8988T (cell line): ENCODE results near the gene SRSF4.

Experiments
- DNase-seq: peaks from one replicate; pipeline ENCODE4 v3.0.0; 2011

SRSF4 gene

DNA sequence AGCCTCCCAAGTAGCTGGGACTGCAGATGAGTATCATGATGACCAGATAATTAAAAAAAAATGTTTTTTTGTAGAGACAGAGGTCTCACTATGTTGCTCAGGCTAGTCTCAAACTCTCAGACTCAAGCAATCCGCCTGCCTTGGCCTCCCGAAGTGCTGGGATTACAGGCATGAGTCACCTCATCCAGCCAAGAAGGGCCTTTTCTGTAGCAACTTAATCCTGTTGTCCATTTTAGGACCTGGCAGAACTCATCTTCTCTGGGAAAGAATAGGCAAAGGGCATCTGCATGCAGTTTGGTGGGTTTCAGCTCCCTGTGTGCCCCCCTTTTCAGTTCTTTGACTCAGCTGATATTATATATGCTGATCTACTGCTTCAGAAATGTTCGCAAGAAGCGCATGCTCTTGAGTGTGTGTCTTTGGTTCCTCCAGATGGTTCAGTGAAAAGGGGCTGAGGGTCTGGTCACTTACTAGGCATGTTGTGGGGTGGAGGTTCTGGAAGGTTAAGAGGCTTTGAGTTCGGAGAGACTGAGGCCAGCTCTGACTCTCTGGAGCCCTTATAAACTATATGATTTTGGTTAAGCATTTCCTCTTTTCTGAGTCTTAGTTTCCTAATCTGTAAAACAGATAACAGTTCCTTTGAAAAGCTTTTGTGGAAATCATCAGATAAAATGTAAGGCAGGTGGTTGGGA lies 19.4 kb upstream of the SRSF4 start:
- no peak for DNase-seq

DNA sequence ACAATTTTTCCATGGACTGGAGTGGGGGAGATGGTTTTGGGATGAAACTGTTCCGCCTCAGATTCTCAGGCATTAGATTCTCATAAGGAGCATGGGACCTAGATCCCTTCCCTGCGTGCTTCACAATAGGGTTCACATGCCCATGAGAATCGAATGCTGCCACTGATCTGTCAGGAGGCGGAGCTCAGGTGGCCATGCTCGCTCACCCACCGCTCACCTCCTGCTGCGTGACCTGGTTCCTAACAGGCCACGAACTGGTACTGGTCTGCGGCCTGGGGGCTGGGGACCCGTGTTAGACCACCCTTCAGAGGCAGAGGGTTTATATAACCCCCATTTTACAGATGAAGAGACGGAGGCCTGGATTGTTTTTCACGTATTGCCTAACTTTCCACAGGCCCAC lies 16.3 kb upstream of the SRSF4 start:
- no peak for DNase-seq

DNA sequence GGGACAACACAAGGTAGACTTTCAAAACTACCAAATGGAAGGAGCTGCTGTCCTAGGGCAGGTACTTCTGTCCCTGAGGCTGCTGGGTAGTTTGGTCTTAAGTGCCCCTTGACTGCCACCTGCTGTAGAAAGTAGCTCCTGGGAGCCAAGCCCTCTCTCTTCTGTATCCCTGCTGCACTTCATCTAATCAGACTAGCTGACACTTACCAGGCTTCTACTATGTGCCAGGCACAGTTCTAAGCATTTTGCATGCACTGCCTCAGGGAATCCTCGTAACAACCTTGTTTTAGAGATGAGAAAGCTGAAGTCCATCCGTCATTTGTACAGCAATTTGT lies 15.9 kb upstream of the SRSF4 start:
- DNase-seq: peak; percentile 40

DNA sequence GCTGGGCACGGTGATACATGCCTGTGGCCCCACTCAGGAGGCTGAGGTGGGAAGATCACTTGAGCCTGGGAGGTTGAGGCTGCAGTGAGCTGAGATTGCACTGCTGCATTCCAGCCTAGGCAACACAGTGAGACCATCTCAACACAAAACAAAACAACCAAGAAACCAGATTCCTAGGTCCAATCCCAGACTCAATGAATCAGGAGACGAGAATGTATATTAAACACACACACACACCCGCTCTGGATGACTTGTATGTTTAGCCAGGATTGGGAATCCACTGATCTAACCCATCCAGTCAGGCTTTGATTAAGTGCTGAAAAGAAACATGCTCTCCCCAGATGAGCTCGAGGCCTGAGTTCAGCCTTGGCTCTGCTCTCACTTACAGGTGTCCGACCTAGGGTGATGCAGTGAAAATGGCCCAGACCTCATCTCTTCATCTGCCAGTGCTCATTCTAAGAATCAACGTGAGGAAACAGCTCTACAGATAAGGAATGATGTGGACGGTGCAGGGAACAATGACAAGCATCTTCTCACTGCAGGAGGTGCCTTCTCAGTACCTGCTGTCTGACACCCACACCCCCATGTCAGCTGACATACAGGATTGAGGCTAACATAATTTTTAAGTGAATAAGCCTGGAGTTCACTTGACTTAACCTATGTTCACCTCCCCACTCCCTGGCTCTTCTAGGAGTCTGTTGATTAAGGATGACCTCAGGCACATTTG lies 15.3 kb upstream of the SRSF4 start:
- DNase-seq: no peak

DNA sequence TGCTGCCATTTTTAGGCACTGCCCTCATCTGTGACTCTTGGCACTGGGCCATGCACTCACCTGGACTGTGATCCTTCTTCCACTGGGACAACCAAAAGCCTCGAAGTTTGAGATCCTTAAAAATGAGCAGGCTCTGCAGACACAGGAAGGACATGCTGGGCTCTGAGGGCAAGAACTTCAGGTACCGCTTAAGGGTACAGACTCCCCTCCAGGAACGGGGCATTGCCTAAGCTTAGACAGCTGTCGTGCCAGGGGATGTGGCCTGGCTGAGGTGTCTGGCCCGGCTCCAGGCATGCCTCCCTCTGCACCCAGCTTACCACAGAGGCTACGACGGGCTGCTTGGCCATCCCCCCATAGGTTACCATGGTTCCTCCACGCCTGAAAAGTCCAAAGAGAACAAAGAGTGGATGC lies 14.2 kb upstream of the SRSF4 start:
- DNase-seq: no peak

DNA sequence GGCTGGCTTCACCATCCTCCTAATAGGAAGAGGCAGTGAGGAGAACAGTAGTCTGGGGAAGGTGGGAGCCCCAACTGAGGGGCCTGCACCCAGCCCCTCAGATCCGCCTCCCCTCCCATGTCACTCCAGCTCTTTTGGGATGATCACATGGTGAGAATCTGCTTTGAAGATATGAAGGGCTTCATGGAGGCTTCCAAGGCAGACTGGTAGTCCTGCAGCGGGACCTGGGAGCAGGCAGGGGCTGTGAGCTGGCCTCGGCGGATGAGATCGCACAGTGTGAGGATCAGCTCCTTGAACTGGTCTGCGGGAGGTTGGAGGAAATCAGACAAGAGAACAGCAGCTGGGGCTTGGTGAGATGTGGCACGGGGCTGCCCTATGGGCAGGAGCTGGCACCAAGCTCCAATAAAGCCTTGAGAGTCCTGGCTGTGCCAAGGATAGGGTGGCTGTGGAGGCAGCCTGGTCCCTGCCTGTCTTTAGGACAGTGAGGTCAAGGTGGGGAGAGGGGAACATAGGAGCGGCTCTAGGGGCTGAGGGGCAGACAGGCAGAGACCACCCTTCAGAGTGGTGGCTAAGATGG lies 12.3 kb upstream of the SRSF4 start:
- no peak for DNase-seq

DNA sequence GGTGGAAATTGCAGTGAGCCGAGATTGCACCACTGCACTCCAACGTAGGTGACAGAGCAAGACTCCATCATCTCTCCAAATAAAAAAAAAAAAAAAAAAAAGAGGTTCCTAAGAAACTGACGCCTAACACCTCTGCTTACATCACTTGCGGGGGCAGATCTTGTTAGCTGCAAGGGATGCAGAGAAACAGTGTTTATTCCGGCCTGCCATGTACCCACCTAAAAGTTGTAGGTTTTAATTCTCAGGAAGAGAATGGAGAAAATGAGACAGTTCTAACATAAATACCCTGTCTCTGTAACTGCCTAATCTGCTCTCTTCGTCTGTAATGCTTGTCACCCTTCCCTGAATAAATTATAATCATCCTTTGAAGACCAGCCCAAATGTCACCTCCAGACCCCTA lies 9.0 kb upstream of the SRSF4 start:
- DNase-seq: no peak

DNA sequence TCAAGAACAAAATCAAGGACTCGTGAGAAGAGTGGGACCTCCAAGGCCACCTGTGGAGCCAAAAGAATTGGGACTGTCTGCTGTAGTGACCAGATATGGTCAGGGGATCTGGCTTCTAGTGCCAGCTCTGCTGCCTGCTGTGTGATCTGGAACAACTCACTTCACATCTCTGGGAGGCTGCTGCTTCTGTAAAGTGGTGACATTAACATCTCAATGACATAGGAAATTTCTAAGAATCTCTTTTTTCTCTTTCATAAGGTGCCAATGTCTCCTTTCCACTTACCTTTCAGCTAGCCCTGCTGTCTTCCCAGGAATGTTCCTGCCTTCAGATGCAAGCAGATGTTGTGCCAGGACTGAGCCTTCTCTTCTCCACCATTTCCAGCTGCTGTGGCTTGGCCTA lies 5.0 kb upstream of the SRSF4 start:
- no peak for DNase-seq

DNA sequence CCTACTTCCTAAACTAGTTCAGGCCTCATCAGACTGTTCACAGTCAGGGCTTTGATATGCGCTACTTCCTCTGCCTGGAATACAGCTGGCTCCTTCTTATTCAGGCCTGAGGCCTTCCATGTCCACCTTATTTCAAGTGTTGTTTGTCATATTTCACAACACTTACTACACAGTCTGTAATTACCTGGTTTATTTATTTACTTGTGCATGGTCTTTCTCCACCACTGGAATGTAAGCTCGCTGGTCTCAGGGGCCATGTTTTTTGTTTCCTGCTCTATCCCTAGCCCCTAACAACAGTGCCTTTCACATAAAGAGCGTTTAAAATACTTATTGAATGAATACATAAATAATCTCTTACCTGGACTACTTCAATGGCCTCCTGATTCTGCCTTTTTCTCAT lies 4.6 kb upstream of the SRSF4 start:
- no peak for DNase-seq

DNA sequence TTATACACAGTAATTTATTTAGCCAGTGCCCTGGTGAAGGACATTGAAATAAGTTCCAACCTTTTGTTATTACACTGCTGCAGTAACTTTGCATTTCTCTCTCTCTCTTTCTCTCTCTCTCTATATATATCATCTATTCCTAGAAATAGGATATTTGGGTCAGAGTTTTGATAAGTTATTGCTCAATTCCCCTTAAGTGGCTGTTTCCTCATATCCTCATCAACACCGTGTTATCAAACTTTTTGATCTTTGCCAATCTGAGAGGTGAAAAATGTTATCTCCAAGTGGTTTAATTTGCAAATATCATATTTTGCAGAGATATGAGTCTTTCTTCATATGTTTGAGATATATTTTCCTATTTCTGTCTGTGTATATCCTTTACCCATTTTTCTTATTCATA lies 1.6 kb upstream of the SRSF4 start:
- DNase-seq: no peak

DNA sequence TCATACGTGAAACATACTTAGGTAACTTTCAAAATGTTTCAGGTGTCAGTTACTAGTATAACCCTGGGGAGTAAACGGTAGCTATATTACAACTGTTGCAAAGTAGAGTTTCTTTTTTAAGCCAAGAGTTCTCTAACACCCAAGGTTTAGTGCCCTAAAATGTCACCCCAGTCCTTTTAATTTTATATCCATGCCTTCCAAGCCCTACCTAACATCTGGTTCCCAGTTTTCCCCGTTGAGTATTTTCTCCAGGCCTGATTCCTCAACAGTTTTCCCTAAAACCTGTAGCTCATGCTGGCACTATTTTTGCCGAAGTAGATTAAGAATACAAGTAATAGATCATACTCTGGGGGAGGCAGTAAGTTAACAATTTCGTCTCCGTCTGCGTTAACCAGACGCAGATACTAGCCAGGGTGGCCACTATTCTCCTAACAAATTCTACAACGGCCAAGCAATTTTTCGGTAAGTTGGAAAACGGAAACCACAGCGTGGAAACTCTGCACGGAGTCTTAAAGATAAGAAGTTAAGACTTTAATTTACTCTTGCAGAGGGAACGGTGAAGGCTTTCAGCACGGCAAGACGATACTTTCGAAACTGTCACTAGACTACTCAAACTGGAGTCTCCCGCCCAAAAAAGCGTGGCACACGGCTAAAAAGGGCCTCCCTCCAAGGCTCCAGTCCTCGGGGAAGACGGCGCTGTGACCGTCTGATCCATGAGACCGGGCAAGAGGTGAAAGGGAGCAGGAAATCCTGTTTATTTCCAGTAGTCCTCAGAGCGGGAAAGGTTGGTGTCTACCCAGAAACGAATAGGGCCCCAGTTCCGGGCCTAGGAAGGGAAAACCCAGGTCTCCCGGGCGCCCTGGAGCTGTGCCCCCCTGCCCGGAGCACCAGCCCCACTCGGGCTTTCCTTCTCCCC lies 945 bp downstream of the SRSF4 start:
- DNase-seq: peak; percentile 19

DNA sequence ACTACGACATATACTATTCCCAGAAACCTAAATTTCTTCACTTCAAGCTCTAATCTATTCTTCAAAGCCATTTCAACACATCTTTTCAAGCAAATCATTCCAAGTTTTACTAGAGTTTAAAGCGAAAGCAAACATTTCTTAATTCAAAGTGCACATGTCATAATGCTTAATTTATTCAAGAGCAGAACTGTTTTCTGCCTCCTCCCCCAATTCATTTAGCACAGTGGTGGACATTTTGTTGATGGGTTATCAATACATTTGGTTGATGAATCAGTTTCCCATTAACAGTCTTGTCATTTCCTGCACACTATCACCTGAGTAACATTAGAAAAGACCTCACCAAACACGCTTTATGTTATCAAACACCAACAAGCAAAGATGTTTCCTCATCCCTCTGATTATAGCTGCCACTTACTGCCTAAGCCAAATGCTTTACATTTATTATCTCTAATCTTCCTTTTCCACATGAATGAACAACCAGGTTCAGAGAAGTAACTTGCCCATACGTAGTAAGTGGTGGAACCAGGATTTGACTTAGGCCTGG lies 2.0 kb downstream of the SRSF4 start:
- no peak for DNase-seq

DNA sequence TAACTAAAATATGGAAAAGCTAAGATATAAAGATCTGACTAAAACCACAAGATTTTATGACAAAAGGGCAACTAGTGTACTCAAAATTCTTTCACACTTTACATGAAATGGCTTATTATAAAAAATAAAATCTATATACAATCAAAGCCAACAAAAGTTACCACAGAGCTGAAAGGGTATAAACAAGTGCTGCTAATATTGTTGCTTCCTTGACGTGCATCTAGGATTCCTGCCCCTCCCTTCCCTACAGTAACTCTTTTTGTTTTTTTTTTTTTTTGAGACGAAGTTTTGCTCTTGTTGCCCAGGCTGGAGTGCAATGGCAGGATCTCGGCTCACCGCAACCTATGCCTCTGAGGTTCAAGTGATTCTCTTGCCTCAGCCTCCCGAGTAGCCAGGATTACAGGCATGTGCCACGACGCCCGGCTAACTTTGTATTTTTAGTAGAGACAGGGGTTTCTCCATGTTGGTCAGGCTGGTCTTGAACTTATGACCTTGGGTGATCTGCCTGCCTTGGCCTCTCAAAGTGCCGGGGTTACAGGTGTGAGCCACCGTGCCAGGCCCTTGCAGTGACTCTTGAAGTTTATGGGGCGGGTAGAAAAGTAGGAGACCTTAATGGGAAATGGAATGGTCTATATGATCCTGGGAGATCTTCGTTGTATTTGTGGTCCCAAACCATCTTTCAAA lies 4.5 kb downstream of the SRSF4 start:
- no peak for DNase-seq

DNA sequence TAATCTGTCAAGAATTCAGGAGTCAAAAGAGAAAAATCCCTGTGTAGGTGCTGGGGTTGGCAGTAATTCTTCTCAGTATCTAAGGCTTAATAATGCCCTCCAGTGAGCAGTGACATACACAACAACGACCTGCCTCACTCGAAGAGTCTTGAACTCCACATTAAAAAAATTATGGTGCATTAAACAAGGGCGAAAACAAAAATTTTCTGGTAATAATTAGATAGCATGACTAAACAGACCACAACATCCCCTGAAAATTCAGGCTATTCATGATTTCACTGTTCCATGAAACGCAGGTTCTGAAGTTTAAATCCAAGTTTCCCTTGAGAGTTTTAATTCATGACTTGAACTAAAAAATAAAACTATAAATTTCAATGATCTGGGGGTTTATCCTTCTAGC lies 5.1 kb downstream of the SRSF4 start:
- no peak for DNase-seq

DNA sequence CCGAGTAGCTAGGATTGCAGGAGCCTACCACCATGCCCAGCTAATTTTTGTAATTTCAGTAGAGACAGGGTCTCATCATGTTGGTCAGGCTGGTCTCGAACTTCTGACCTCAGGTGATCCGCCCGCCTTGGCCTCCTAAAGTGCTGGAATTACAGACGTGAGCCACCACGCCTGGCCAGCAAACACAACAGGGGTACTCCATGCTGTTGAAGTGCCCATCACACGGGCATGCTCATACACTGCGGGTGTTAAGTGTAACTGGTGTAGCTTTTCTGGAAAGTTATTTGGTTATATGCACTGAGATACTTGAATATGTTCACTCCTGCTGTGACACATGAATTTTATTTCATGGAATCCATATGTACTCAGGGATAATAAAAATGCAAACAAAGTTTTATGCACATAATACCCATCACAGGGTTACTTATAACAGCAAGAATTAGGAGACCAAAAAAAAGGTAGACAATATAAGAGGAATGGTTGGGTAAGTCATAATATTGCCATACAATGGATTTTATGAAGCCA lies 9.2 kb downstream of the SRSF4 start:
- DNase-seq: no peak

DNA sequence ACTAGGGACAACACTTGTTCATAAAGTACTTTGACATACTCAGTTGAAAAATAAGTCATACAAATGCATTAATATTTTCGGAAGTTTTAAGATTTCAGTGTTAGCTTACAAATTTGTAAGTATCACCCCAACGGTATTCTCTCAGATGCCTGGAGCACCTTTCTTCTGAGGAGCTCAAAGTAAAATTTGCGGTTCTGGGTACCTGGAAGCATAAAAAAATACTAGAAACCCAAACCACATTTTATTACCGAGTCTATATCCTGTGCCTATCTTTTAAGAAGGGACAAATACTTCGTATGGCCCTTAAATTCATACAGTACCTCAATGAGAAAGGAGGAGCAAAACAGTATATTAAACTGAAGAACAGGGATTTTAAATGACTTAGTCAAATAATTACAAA lies 10.2 kb downstream of the SRSF4 start:
- DNase-seq: no peak

DNA sequence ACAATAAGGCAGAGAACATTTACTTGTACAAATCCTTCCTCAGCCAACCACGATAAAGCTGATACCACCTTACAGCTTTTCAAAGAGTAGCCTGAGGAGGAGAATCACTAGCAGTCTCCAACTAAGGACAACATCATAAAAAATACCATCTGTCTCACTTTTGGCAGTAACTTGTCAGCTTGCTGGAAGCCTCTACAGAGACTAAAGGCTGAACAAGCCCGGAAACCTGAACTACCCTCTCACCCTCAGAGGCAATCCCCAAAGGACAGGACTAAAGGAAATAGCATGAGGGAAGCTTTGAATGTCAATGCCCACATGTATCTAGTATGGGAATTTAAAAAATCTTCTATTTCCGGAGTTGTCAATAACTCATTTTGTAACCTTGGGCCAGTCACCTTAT lies 10.6 kb downstream of the SRSF4 start:
- DNase-seq: no peak

DNA sequence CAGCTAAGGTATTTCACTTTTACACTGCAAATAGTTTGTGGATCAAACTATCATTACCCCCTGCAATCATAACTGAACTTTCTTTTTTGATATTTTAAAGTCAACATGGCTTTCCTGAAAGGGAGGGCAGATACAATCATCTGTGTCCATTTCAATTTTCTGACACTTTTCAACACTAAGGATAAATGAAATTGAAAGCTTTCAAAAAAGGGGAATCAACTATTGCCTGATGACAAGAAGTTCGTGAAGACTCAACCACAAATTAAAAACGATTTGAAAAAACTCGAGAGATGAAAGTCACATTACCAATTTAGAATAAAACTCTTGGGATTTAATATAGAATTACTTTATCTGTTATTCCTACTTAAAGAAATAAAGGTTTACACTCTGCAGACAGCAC lies 11.7 kb downstream of the SRSF4 start:
- DNase-seq: no peak

DNA sequence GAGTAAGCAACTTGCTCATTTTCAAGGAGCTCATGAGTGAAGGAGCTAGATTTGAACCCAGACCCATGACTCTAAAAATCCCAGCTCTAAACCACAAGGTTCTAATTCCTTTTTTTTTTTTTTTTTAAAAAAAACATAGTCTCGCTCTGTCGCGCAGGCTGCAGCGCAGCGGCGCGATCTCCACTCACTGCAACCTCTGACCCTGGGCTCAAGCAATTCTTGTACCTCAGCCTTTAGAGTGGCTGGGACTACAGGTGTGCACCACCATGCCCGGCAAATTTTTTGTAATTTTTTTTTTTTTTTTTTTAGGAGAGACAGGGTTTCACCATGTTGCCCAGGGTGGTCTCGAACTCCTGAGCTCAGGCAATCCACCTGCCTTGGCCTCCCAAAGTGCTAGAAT lies 13.8 kb downstream of the SRSF4 start:
- DNase-seq: no peak

DNA sequence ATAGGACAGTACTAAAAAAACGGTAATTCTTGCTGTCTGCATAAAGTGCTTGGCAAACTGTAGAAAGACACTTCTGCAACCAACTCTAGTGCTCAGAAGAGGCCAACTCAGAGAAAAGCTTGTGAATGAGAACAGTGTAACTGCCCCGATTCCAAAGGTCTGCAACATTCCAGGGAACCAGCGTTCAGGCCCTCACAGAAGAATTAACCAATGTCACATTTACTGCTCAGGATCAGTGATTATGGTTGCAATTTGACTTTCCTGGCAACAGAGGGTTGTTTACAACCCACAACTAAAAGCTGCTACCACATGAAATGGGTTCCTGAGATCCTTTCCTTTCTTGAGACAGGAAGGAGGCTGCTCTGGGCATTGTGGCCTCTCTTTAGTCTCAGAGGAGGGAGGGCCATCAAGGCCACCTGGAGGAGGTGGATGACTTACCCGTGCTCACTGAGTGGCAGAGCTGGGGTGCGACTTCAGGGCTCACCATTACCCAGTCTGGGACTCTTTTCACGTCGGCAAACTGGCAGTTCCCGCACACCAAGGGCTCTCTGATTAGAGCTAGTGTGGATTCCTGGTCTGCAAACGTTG lies 15.3 kb downstream of the SRSF4 start:
- DNase-seq: no peak

DNA sequence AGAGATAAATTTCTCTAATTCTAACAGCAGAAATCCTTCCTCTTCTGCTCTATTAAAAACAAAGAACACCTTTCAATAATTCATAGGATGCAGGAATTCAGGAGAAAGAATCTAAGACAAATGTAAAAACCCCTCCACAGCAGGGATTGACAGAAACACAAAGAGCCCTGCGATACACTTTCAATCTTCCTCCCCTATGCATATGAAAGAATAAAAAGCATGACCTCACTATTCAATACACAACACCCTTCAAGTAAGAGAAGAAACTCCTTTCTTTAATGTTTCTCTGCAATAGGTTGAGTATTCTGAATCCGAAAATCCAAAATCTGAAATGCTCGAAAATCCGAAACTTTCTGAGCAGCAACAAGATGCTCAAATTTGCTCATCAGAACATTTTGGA lies 17.1 kb downstream of the SRSF4 start:
- no peak for DNase-seq
